K562 (cell line): ENCODE measurements around the gene SS18L1. TPM values are rescaled to one million over a fixed set of nuclear protein-coding genes. Genes with fewer than 3 reads are reported as not detected.

ENCODE experiments used
- ATAC-seq: fragments of 200-7000 bp; cut with Tn5 transposase; 3 replicates; pipeline ENCODE4 v1.9.1; 2020; ENCODE audit warnings: moderate library complexity
- BruUV-seq: library from RNA; stranded (reverse); fragments of 400-500 nt; replicated peaks from 2 replicates; lab custom pipeline; 2021; lab: Mats Ljungman, UMichigan
- CTCF ChIA-PET: fragments of 300-600 bp; formaldehyde crosslinking; extraction: SDS; loops from one replicate; lab custom pipeline; 2021; ENCODE audit warnings: low intra/inter-chr PET ratio; lab: Yijun Ruan, JAX
- POLR2A ChIA-PET: fragments of 300-600, 350-650 bp; sonication (Branson Sonifier 250); formaldehyde crosslinking; extraction: SDS; loops from one replicate; lab custom pipeline; 2021; ENCODE audit warnings: antibody characterized with exemption, inconsistent platforms; lab: Yijun Ruan, JAX
- DNase-seq, 4 experiments: peaks; one replicate each; pipeline versions ENCODE4 v3.0.0 to v3.0.0-alpha.2; 2011 to 2018; ENCODE audit warnings: low spot score in 3 of 4, mixed read lengths in 3 of 4; ENCODE audit errors: extremely low read depth in 1 of 4
- FAIRE-seq: peaks from 2 replicates; lab custom pipeline; 2011; peaks lifted over from hg19 to GRCh38; lab: Jason Lieb, UNC
- H2AFZ ChIP-seq: 2 replicates; pipeline ENCODE4 v1.6.0; 2011; ENCODE audit warnings: low read depth, low read length, control low read depth, inconsistent platforms
- H3K27ac ChIP-seq: fragments of 200-600 bp; 3 replicates; pipeline ENCODE4 v1.8.0; 2011; ENCODE audit warnings: low read depth, mild to moderate bottlenecking, control low read depth, inconsistent platforms, low read length, moderate library complexity, mixed read lengths; ENCODE audit errors: extremely low read depth
- H3K27me3 ChIP-seq, 2 experiments: fragments of 300-600 bp in 1 of 2; 2 replicates in 1 of 2; 3 replicates in 1 of 2; pipeline versions ENCODE4 v1.6.0 to v1.8.0; 2011; ENCODE audit warnings: inconsistent platforms in 2 of 2, low read length in 2 of 2, mild to moderate bottlenecking in 1 of 2, mixed read lengths in 1 of 2, moderate library complexity in 1 of 2; ENCODE audit not compliant: control insufficient read depth in 2 of 2, insufficient read depth in 2 of 2
- H3K36me3 ChIP-seq: fragments of 300-600 bp; 3 replicates; pipeline ENCODE4 v1.8.0; 2011; ENCODE audit warnings: mild to moderate bottlenecking, low read length, inconsistent platforms; ENCODE audit not compliant: control insufficient read depth, insufficient read depth
- H3K4me1 ChIP-seq, 2 experiments: fragments of 200-600 bp in 1 of 2; replicated peaks in 1 of 2; 2 replicates in 1 of 2; 3 replicates in 1 of 2; pipeline versions ENCODE4 v1.5.1 to v1.8.0; 2011; ENCODE audit warnings: inconsistent platforms in 2 of 2, low read length in 2 of 2, mild to moderate bottlenecking in 1 of 2, mixed read lengths in 1 of 2, moderate library complexity in 1 of 2; ENCODE audit not compliant: control insufficient read depth in 2 of 2, insufficient read depth in 2 of 2
- H3K4me2 ChIP-seq: 2 replicates; pipeline ENCODE4 v1.6.1; 2011; ENCODE audit warnings: low read length, control low read depth, inconsistent platforms, mixed read lengths; ENCODE audit not compliant: insufficient read depth
- H3K4me3 ChIP-seq: fragments of 200-600 bp; sonication (generic), shearing (Covaris generic); 2 replicates; pipeline ENCODE4 v1.5.1; 2016; ENCODE audit warnings: control low read depth, inconsistent platforms
- H3K79me2 ChIP-seq: fragments of 200-600 bp; 3 replicates; pipeline ENCODE4 v1.8.0; 2011; ENCODE audit warnings: low read length, inconsistent platforms; ENCODE audit not compliant: control insufficient read depth, insufficient read depth
- H3K9ac ChIP-seq, 2 experiments: 2 replicates each; pipeline versions ENCODE4 v1.6.0 to v1.6.1; 2011; ENCODE audit warnings: low read depth in 2 of 2, low read length in 2 of 2, control low read depth in 1 of 2, inconsistent platforms in 1 of 2, mild to moderate bottlenecking in 1 of 2, mixed read lengths in 1 of 2; ENCODE audit not compliant: insufficient read depth in 1 of 2
- H3K9me1 ChIP-seq: one replicate; pipeline ENCODE4 v1.6.0; 2011; ENCODE audit warnings: inconsistent platforms, mild to moderate bottlenecking, low read length, moderate library complexity; ENCODE audit not compliant: control insufficient read depth, insufficient read depth
- H3K9me3 ChIP-seq: replicated peaks from 2 replicates; pipeline ENCODE4 v1.5.1; 2011; ENCODE audit warnings: low read depth, low read length, inconsistent platforms; ENCODE audit not compliant: control insufficient read depth, insufficient read depth
- H4K20me1 ChIP-seq: replicated peaks from 2 replicates; pipeline ENCODE4 v1.6.1; 2011; ENCODE audit warnings: low read length, inconsistent platforms, mixed read lengths; ENCODE audit not compliant: control insufficient read depth, insufficient read depth
- ATF1 ChIP-seq, 2 experiments: fragments of 450-650 bp in 1 of 2; IDR thresholded peaks; 2 replicates each; pipeline ENCODE4 v1.6.1; 2016; ENCODE audit warnings: missing compliant biosample characterization in 1 of 2, missing genetic modification characterization in 1 of 2
- KDM1A ChIP-seq, 2 experiments: fragments of 450-650 bp; IDR thresholded peaks; 2 replicates each; pipeline ENCODE4 v1.6.1; 2016; ENCODE audit warnings: mild to moderate bottlenecking in 2 of 2
- PHF20 ChIP-seq: fragments of 450-650 bp; IDR thresholded peaks from 2 replicates; pipeline ENCODE4 v1.6.1; 2018; ENCODE audit not compliant: partially characterized antibody
- SAP30 ChIP-seq: fragments of 200-600 bp; sonication (generic); IDR thresholded peaks from 2 replicates; pipeline ENCODE4 v1.6.1; 2012; ENCODE audit warnings: borderline replicate concordance, low read depth, mild to moderate bottlenecking, moderate library complexity, low read length, control low read depth, inconsistent platforms; ENCODE audit not compliant: insufficient read depth, poor library complexity, severe bottlenecking
- SRF ChIP-seq, 2 experiments: fragments of 250-450, 450-650 bp in 1 of 2; sonication (Bioruptor Pico) in 1 of 2; sonication (generic) in 1 of 2; formaldehyde crosslinking; IDR thresholded peaks; 2 replicates each; pipeline versions ENCODE4 v1.5.0 to v1.5.1; 2020 to 2022; ENCODE audit warnings: mild to moderate bottlenecking in 1 of 2, missing genetic modification reagents in 1 of 2
- ZBTB7A ChIP-seq: IDR thresholded peaks from 2 replicates; pipeline ENCODE4 v1.6.1; 2011; ENCODE audit warnings: low read depth, mild to moderate bottlenecking, low read length, moderate library complexity, borderline replicate concordance; ENCODE audit not compliant: control insufficient read depth
- ZNF75A ChIP-seq: fragments of 450-650 bp; formaldehyde crosslinking; IDR thresholded peaks from 2 replicates; pipeline ENCODE4 v1.4.0; 2020; ENCODE audit warnings: mild to moderate bottlenecking
- WGBS: fragments of 100-300 bp; shearing (Covaris generic); methylation state at CpG from one replicate; pipeline ENCODE4 v1.1.6; 2016; ENCODE audit warnings: low coverage, mixed read lengths; ENCODE audit not compliant: insufficient coverage; ENCODE audit errors: missing lambda C conversion rate; 5-methylcytosine and 5-hydroxymethylcytosine counted together
- in situ Hi-C: fragments of 300-500 bp; cut with MboI; formaldehyde crosslinking; loops from 4 replicates; pipeline ENCODE4 v1.15.0; 2018; ENCODE audit warnings: inconsistent platforms, mixed read lengths
- intact Hi-C: fragments of 100-400 bp; cut with micrococcal nuclease; formaldehyde crosslinking; loops from 2 replicates; pipeline ENCODE4 v1.14.2; 2022
- polyA plus RNA-seq, 8 experiments: library from polyadenylated mRNA; depleted of rRNA in 4 of 8; stranded (reverse) in 5 of 8; unstranded in 3 of 8; fragments of >200 nt; fragmentation: Nextera tagmentation in 2 of 8; fragmentation: Illumina TruSeq in 1 of 8; extraction: Ambion mirVana in 2 of 8; extraction: Trizol in 1 of 8; gene quantifications; 2 replicates each; pipeline versions ENCODE4 v1.2.1 to v1.2.3, GENCODE V29; 2011 to 2014; ENCODE audit warnings: inconsistent platforms in 1 of 8, missing spikeins in 1 of 8
- total RNA-seq, 7 experiments: library from RNA; depleted of rRNA in 6 of 7; stranded (reverse); fragments of >200 nt in 6 of 7; fragmentation: Illumina TruSeq in 2 of 7; extraction: Trizol in 2 of 7; gene quantifications; 2 replicates each; pipeline versions ENCODE4 v1.2.1 to v1.2.3, GENCODE V29; 2011 to 2021; ENCODE audit warnings: low replicate concordance in 1 of 7
- TF ChIP-seq, protein P1 (sequence below), 2 experiments: fragments of 450-650 bp; IDR thresholded peaks; 2 replicates each; pipeline ENCODE4 v1.6.1; 2016
- TF ChIP-seq, protein P2 (sequence below): sonication (generic); formaldehyde crosslinking; IDR thresholded peaks from 2 replicates; pipeline ENCODE4 v1.8.0; 2022; ENCODE audit warnings: mild to moderate bottlenecking, low read depth, missing genetic modification reagents
- TF ChIP-seq, protein P3 (sequence below): sonication (generic); formaldehyde crosslinking; IDR thresholded peaks from 2 replicates; pipeline ENCODE4 v1.8.0; 2022; ENCODE audit warnings: missing genetic modification reagents, mild to moderate bottlenecking, borderline replicate concordance
- TF ChIP-seq, protein P4 (sequence below): sonication (generic); formaldehyde crosslinking; IDR thresholded peaks from 2 replicates; pipeline ENCODE4 v1.8.0; 2022; ENCODE audit warnings: mild to moderate bottlenecking, missing genetic modification reagents, borderline replicate concordance

SS18L1 gene
- total and polyA plus RNA-seq, 9 of the 15 experiments (the other 6 are each of a cell fraction or from before 2014, with no cell fraction given), result 2.7 to 28.3 (median 15.1) TPM

DNA sequence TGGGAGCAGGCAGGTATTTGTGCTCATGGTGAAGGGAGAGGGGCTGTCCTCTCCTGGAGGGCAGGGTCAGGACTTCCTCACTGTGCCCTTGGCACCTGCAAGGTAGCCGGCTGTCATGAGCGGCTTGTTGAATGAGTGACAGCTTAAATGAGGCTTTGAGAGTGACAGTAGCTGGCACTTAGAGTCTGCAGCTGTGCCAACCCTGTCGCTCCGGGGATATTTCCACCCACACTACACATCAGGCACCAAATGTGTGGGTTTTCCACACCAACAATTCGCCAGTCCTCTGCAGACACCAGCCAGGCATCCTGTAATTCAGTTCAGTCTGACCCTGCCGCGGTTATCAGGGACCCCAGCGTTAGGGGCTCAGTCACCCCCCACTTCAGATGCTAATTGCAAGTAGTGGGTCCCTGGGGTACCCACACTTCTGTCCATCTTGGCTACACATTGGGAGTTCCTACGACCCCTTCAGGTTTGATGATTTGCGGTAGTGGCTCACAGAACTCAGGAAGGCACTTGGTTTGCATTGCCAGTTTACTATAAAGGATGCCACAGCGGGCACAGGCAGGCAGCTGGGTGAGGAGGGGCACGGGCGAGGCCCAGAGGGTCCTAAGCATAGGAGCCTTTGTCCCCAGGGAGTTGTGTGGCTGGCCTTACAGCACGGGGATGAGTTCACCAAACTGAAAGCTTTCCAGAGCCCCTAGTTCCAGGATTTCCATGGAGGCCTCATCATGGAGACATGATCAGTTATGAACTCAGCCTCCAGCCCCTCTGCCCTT is 48.4 kb downstream of the SS18L1 start:
- Histone ChIP-seq H3K9ac (no peak overlapping the region), H3K9me3 (no peaks in the 10 kb centered on the region), H3K4me2 (no peak overlapping the region), H3K27ac (no peak overlapping the region), H4K20me1 (peaks cover 14% of the 10 kb centered on the region), H3K4me3 (no peak overlapping the region)
- CTCF ChIA-PET, result no interaction called here
- ATAC-seq, result no peak
- WGBS, result 94% methylated on average over 14 of the region's 14 CpGs
- intact Hi-C loops, result no loop called here
- POLR2A ChIA-PET, result no interaction called here
- no peak for TF ChIP-seq KDM1A (IDR thresholded peaks at IDR 0.05)
- TF ChIP-seq, protein P1, sequence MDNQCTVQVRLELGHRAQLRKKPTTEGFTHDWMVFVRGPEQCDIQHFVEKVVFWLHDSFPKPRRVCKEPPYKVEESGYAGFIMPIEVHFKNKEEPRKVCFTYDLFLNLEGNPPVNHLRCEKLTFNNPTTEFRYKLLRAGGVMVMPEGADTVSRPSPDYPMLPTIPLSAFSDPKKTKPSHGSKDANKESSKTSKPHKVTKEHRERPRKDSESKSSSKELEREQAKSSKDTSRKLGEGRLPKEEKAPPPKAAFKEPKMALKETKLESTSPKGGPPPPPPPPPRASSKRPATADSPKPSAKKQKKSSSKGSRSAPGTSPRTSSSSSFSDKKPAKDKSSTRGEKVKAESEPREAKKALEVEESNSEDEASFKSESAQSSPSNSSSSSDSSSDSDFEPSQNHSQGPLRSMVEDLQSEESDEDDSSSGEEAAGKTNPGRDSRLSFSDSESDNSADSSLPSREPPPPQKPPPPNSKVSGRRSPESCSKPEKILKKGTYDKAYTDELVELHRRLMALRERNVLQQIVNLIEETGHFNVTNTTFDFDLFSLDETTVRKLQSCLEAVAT (IDR thresholded peaks at IDR 0.05), result no peak
- no peak for TF ChIP-seq ZNF75A (CRISPR knock-in tag)
- TF ChIP-seq, protein P2, sequence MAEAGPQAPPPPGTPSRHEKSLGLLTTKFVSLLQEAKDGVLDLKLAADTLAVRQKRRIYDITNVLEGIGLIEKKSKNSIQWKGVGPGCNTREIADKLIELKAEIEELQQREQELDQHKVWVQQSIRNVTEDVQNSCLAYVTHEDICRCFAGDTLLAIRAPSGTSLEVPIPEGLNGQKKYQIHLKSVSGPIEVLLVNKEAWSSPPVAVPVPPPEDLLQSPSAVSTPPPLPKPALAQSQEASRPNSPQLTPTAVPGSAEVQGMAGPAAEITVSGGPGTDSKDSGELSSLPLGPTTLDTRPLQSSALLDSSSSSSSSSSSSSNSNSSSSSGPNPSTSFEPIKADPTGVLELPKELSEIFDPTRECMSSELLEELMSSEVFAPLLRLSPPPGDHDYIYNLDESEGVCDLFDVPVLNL (CRISPR knock-in tag), result no peak
- TF ChIP-seq ATF1 (CRISPR knock-in tag; IDR thresholded peaks at IDR 0.05), result no peak
- no peak for TF ChIP-seq ATF1 (tag; IDR thresholded peaks at IDR 0.05)
- no peak for TF ChIP-seq ZBTB7A
- TF ChIP-seq SRF (CRISPR knock-in tag; IDR thresholded peaks at IDR 0.05), result no peak
- no peak for TF ChIP-seq PHF20
- TF ChIP-seq, protein P3, sequence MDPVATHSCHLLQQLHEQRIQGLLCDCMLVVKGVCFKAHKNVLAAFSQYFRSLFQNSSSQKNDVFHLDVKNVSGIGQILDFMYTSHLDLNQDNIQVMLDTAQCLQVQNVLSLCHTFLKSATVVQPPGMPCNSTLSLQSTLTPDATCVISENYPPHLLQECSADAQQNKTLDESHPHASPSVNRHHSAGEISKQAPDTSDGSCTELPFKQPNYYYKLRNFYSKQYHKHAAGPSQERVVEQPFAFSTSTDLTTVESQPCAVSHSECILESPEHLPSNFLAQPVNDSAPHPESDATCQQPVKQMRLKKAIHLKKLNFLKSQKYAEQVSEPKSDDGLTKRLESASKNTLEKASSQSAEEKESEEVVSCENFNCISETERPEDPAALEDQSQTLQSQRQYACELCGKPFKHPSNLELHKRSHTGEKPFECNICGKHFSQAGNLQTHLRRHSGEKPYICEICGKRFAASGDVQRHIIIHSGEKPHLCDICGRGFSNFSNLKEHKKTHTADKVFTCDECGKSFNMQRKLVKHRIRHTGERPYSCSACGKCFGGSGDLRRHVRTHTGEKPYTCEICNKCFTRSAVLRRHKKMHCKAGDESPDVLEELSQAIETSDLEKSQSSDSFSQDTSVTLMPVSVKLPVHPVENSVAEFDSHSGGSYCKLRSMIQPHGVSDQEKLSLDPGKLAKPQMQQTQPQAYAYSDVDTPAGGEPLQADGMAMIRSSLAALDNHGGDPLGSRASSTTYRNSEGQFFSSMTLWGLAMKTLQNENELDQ (CRISPR knock-in tag), result no peak
- TF ChIP-seq, protein P4, sequence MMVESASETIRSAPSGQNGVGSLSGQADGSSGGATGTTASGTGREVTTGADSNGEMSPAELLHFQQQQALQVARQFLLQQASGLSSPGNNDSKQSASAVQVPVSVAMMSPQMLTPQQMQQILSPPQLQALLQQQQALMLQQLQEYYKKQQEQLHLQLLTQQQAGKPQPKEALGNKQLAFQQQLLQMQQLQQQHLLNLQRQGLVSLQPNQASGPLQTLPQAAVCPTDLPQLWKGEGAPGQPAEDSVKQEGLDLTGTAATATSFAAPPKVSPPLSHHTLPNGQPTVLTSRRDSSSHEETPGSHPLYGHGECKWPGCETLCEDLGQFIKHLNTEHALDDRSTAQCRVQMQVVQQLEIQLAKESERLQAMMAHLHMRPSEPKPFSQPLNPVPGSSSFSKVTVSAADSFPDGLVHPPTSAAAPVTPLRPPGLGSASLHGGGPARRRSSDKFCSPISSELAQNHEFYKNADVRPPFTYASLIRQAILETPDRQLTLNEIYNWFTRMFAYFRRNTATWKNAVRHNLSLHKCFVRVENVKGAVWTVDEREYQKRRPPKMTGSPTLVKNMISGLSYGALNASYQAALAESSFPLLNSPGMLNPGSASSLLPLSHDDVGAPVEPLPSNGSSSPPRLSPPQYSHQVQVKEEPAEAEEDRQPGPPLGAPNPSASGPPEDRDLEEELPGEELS, result no peak
- TF ChIP-seq SAP30, result no peak
- TF ChIP-seq, all 486 proteins: peak for 0
- FAIRE-seq (no peak), DNase-seq (no peak)
- no TSS peak for BruUV-seq
- H3K27me3 ChIP-seq, result no peaks in the 10 kb centered on the region
- H3K36me3 ChIP-seq, result peaks cover 75% of the 10 kb centered on the region; the same call in 2 of the 3 replicates
- H2AFZ ChIP-seq, result no peak overlapping the region
- peaks cover 45% of the 10 kb centered on the region for H3K79me2 ChIP-seq
- peaks cover 6 to 12% of the 10 kb centered on the region in 2 experiments; a peak in 3 of 5 replicates for H3K4me1 ChIP-seq
- no peaks in the 10 kb centered on the region for H3K9me1 ChIP-seq
- in situ Hi-C loops, result no loop called here
